Measurements from ENCODE around the gene PLOD2. TPM values are rescaled to one million over a fixed set of nuclear protein-coding genes. Genes with fewer than 3 reads are reported as not detected.

Gene PLOD2
- total RNA-seq, 1 experiment from 2014 or later = 36.6 TPM

GRCh38 chr3:146166826-146167225 is 5.8 kb upstream of the PLOD2 start:
- Mint-ChIP-seq H3K27me3 (ENCODE audit: low read depth) (peaks cover 14% of the 10 kb centered on the region), H3K4me1 (peaks cover 38% of the 10 kb centered on the region), H3K36me3 (no peaks in the 10 kb centered on the region), H3K4me3 (no peak overlapping the region), H3K9me3 (peaks cover 6% of the 10 kb centered on the region), H3K27ac (no peak overlapping the region)
- CTCF ChIA-PET = interaction anchor here (0.5 to 2.3 kb wide), 3 partner anchors 21 to 101 kb away, joined by 3 to 8 read pairs (median 3); no protein-coding TSS in a partner anchor
- ATAC-seq (no peak), DNase-seq (ENCODE audit: low spot score) (no peak)
- TF ChIP-seq ZSCAN18 (CRISPR knock-in tag; IDR thresholded peaks at IDR 0.05) = no peak
- TF ChIP-seq TEAD4 (CRISPR knock-in tag; IDR thresholded peaks at IDR 0.05) = no peak
- no peak for TF ChIP-seq PRRX2 (CRISPR knock-in tag; IDR thresholded peaks at IDR 0.05)
- TF ChIP-seq FOXK1 (CRISPR knock-in tag; IDR thresholded peaks at IDR 0.05) = no peak
- POLR2A ChIA-PET = no interaction called here

GRCh38 chr3:146166415-146166821 is 5.4 kb upstream of the PLOD2 start:
- DNase-seq (ENCODE audit: low spot score) (no peak), ATAC-seq (no peak)
- no peak for TF ChIP-seq ZNF219 (CRISPR knock-in tag; IDR thresholded peaks at IDR 0.05; ENCODE audit: borderline replicate concordance)
- TF ChIP-seq ZNF396 (CRISPR knock-in tag; IDR thresholded peaks at IDR 0.05; ENCODE audit: borderline replicate concordance) = no peak
- no peak for TF ChIP-seq TCF7 (CRISPR knock-in tag; IDR thresholded peaks at IDR 0.05; ENCODE audit: low read depth)
- TF ChIP-seq PRRX2 (CRISPR knock-in tag; IDR thresholded peaks at IDR 0.05) = no peak
- TF ChIP-seq ELF4 (CRISPR knock-in tag; IDR thresholded peaks at IDR 0.05; ENCODE audit: low read depth) = no peak
- no peak for TF ChIP-seq ZNF232 (CRISPR knock-in tag; IDR thresholded peaks at IDR 0.05)
- Mint-ChIP-seq H3K36me3 (no peaks in the 10 kb centered on the region), H3K27ac (no peak overlapping the region), H3K4me3 (no peak overlapping the region), H3K4me1 (peaks cover 42% of the 10 kb centered on the region), H3K27me3 (ENCODE audit: low read depth) (peaks cover 16% of the 10 kb centered on the region), H3K9me3 (peaks cover 6% of the 10 kb centered on the region)
- ChIA-PET POLR2A (no interaction called here), CTCF (interaction anchor here (0.5 to 2.3 kb wide), 3 partner anchors 22 to 101 kb away, joined by 3 to 8 read pairs (median 3); no protein-coding TSS in a partner anchor)

GRCh38 chr3:146165877-146166276 is 4.9 kb upstream of the PLOD2 start:
- Mint-ChIP-seq H3K4me3 (no peak overlapping the region), H3K36me3 (no peaks in the 10 kb centered on the region), H3K27ac (no peak overlapping the region), H3K4me1 (peaks cover 41% of the 10 kb centered on the region), H3K27me3 (ENCODE audit: low read depth) (peaks cover 16% of the 10 kb centered on the region), H3K9me3 (peaks cover 4% of the 10 kb centered on the region)
- TF ChIP-seq NFATC4 (CRISPR knock-in tag; IDR thresholded peaks at IDR 0.05) (no peak), ZNF425 (CRISPR knock-in tag; conservative IDR thresholded peaks at IDR 0.05) (no peak), TCF7 (CRISPR knock-in tag; IDR thresholded peaks at IDR 0.05; ENCODE audit: low read depth) (no peak), ARID4B (CRISPR knock-in tag; IDR thresholded peaks at IDR 0.05; ENCODE audit: borderline replicate concordance) (no peak), ZSCAN18 (CRISPR knock-in tag; IDR thresholded peaks at IDR 0.05) (no peak), KAT7 (CRISPR knock-in tag; IDR thresholded peaks at IDR 0.05; ENCODE audit: borderline replicate concordance) (no peak), ZNF396 (CRISPR knock-in tag; IDR thresholded peaks at IDR 0.05; ENCODE audit: borderline replicate concordance) (no peak), E2F5 (CRISPR knock-in tag; IDR thresholded peaks at IDR 0.05) (no peak), CREM (CRISPR knock-in tag; IDR thresholded peaks at IDR 0.05) (no peak), ZNF121 (CRISPR knock-in tag; IDR thresholded peaks at IDR 0.05) (no peak), ZMAT4 (CRISPR knock-in tag; IDR thresholded peaks at IDR 0.05) (no peak), FOXK1 (CRISPR knock-in tag; IDR thresholded peaks at IDR 0.05) (no peak), MXD4 (CRISPR knock-in tag; IDR thresholded peaks at IDR 0.05; ENCODE audit: borderline replicate concordance) (no peak), MYBL2 (CRISPR knock-in tag; IDR thresholded peaks at IDR 0.05) (no peak), ERG (CRISPR knock-in tag; IDR thresholded peaks at IDR 0.05) (no peak)
- CTCF ChIA-PET = interaction anchor here (1.2 to 2.3 kb wide), 2 partner anchors 21 to 24 kb away, joined by 3 to 8 read pairs; no protein-coding TSS in a partner anchor
- POLR2A ChIA-PET = no interaction called here
- DNase-seq (ENCODE audit: low spot score) (no peak), ATAC-seq (no peak)
